ENCODE measurements around the gene PTTG1IP.

Gene PTTG1IP

DNA sequence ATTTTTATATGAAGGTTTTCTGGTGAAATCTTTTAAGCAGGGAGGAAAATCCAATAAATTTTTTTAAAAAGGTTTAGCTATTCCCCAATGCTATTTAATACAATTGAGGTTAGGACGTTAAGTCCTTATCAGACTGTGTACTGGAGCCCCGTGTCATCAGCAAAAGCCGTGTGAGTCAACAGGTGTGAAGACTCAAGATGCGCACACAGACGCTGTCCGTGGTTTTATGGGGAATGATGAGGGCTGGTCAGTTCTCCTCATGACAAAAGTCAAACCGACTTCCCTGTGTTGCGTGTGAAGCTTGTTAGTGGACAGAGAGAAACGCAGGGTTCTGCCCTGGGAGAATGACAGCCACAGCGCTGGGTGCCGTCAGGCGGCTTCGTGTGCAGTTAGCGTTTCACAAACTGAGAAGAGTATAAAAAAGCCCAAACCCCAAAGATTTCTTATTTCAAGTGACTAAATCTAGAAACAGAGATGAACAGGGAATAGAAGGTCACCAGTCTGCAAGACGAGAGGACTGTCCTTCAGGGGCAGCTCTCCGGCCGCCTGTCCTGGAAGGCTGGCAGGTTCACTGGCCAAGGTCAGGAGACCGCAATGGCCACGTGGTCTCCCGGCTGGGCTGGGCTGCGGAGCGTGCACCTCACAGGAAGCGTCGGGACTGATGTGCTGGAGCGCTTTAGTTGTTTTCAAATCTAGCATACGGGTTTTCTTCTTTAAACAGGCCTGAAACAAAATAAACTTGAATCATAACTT lies 22.4 kb downstream of the PTTG1IP start:
- TF ChIP-seq, protein P1, sequence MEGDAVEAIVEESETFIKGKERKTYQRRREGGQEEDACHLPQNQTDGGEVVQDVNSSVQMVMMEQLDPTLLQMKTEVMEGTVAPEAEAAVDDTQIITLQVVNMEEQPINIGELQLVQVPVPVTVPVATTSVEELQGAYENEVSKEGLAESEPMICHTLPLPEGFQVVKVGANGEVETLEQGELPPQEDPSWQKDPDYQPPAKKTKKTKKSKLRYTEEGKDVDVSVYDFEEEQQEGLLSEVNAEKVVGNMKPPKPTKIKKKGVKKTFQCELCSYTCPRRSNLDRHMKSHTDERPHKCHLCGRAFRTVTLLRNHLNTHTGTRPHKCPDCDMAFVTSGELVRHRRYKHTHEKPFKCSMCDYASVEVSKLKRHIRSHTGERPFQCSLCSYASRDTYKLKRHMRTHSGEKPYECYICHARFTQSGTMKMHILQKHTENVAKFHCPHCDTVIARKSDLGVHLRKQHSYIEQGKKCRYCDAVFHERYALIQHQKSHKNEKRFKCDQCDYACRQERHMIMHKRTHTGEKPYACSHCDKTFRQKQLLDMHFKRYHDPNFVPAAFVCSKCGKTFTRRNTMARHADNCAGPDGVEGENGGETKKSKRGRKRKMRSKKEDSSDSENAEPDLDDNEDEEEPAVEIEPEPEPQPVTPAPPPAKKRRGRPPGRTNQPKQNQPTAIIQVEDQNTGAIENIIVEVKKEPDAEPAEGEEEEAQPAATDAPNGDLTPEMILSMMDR (IDR thresholded peaks at IDR 0.05; ENCODE audit: low read depth, low read length, missing control alignments) = no peak
- DNase-seq (ENCODE audit: extremely low read depth, low read depth) = no peak
- no peak overlapping the region for H3K4me3 ChIP-seq (replicated peaks; ENCODE audit: low read depth, low read length)

DNA sequence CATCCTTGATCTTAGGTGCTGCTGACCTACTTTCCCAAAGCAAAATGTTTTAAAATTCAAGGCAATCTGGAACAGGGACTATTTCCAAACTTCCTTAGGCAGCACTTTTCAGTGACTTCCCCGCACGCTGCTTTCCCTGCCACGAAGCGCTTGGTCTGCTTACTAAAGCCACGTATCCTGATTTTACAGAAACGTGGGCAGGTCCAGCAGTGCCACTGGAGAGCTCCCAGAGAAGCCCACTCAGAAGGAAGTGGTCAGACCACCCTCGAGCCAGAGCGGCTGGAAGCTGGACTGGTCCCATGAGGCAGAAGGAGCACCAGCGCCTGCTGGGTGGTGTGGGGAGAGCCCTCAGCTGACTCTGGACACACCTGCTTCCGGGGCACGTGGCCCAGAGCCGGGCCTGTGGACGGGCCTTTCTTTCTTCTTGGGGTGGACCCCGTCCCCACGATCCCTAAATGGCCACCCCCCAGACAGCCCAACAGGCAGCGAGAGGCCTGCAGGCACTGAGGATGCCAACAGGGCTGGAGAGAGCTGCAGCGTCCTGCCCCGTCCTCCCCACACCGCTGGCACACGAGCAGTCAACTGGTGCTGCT lies 23.2 kb downstream of the PTTG1IP start:
- TF ChIP-seq, protein P1 (IDR thresholded peaks at IDR 0.05; ENCODE audit: low read depth, low read length, missing control alignments) = no peak
- no peak for DNase-seq (ENCODE audit: extremely low read depth, low read depth)
- no peak overlapping the region for H3K4me3 ChIP-seq (replicated peaks; ENCODE audit: low read depth, low read length)

DNA sequence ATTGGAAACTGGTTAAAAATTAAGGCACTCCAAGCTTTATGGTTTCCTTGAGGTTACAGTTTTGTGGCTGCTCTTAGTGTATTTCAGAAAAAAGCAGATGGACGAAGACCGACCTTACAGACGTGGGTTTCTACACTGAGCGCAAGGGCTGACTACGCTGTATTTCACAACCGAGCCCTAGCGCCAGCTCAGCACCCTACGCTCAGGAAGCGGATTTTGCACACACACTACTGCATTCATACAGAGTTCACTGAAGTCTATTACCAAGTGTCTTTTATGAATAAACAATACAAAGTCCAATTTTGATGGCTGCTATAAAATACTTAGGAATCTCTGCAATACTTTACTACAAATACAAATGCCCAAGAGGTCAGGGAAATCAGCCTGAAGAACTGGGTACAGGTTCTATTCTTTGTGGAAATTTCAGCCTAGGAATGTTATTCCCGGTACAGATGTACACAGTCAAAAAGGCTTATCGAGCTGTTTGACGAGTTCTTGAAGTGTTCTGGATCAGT lies 23.8 kb downstream of the PTTG1IP start:
- TF ChIP-seq, protein P1 (IDR thresholded peaks at IDR 0.05; ENCODE audit: low read depth, low read length, missing control alignments) = no peak
- DNase-seq (ENCODE audit: extremely low read depth, low read depth) = no peak
- H3K4me3 ChIP-seq (replicated peaks; ENCODE audit: low read depth, low read length) = no peak overlapping the region

DNA sequence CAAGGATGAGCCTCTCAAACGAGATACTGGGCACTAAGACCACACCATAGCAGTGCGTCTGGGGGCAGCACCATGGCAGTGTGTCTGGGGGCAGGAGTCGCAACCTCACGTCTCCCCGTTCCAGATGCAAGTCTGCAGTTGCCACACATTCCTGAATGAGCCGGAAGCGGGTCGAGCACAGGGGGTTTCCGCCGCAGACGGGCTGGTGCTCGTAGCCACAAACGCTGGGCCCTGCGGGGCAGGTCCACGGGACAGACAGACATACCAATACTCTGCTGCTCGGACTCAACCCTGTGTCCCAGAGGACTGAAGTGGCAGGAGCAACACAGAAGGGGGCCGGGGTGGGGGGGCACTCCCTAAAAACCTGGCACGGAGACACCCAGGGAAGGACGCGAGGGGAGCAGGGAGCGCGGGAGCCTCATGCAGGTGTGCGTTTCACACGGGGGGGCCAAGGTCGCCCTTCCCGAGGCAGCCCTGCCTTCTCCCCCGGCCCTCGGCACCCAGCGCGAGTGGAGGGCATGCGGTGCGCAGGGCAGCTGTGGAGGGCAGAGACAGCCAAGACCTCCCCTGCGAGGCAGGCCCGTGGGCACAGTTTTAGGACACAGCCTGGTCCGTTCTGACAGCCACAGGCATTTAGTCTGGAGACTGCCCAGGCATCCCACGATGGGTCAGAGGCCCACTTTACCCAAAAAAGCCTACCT lies 24.5 kb downstream of the PTTG1IP start:
- no peak overlapping the region for H3K4me3 ChIP-seq (replicated peaks; ENCODE audit: low read depth, low read length)
- DNase-seq (ENCODE audit: extremely low read depth, low read depth) = no peak
- TF ChIP-seq, protein P1 (IDR thresholded peaks at IDR 0.05; ENCODE audit: low read depth, low read length, missing control alignments) = no peak

DNA sequence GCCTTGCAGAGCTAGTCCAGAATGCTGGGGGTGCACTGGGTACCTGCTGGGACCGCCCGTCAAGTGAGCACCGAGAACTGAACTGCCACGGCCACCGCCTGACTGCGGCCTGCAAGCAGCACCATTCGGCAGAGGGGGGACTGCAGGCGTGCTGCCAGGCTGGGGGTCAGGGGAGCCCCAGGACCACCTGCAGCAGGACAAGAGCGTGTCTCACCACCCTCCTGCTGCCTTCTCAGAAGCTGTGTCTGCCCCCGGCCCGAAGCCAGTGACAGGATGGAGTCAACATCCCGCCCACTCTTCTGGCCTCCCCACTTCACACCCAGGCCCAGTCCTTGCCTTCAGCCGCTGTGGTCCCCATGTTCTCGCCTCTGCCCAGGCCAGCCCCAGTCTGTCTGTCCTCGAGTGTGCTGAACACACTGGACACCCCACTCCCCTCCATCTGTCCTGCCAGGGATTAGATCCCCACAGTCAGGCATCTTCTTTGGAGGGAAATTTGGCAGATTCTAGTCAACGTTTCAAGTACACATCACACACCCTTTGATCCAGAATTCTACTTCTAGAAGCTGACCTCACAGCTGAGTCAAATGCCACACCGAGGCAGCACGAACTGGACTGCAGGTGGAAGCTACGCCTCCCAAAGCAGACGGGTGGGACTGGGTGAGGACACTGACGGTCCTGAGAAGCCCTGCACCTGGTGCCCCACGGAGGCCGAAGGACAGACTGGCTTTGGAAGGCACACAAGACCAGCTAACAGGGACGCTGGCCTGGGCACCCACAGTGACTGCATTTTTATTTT lies 26.0 kb downstream of the PTTG1IP start:
- TF ChIP-seq, protein P1 (IDR thresholded peaks at IDR 0.05; ENCODE audit: low read depth, low read length, missing control alignments) = no peak
- no peak for DNase-seq (ENCODE audit: extremely low read depth, low read depth)
- H3K4me3 ChIP-seq (replicated peaks; ENCODE audit: low read depth, low read length) = no peak overlapping the region
